ENCODE results near the gene FOXP3. TPM values are rescaled to one million over a fixed set of nuclear protein-coding genes. Genes with fewer than 3 reads are reported as not detected.

FOXP3 gene
- total RNA-seq, 1 experiment from 2014 or later = 0.42 TPM

- Mint-ChIP-seq H3K27ac (peak overlapping the region; percentile 96), H3K9me3 (no peaks in the 10 kb centered on the region), H3K27me3 (ENCODE audit: low read depth) (no peaks in the 10 kb centered on the region), H3K4me1 (peaks cover 22% of the 10 kb centered on the region), H3K4me3 (peak overlapping the region; percentile 95), H3K36me3 (peaks cover 8% of the 10 kb centered on the region; the same call in 1 of the 2 replicates)
- DNase-seq (ENCODE audit: low spot score) (no peak), ATAC-seq (no peak)
- ChIA-PET POLR2A (interaction anchor here (0.6 to 1.4 kb wide), 5 partner anchors 38 to 592 kb away, joined by 3 to 5 read pairs (median 4); no protein-coding TSS in a partner anchor), CTCF (interaction anchor here (0.6 to 1.3 kb wide), 10 partner anchors 13 to 127 kb away, joined by 3 to 13 read pairs (median 4); no protein-coding TSS in a partner anchor)
- TF ChIP-seq ARID4B (CRISPR knock-in tag; IDR thresholded peaks at IDR 0.05; ENCODE audit: borderline replicate concordance) (no peak), PREB (CRISPR knock-in tag; IDR thresholded peaks at IDR 0.05; ENCODE audit: borderline replicate concordance) (no peak)
Observed at GRCh38 chrX:49268702-49269009, 4.1 kb upstream of the FOXP3 start.

GRCh38 chrX:49266523-49267445 lies 2.3 kb upstream of the FOXP3 start:
- no peak overlapping the region for H3K27ac Mint-ChIP-seq
- POLR2A ChIA-PET = no interaction called here
- H3K4me3 Mint-ChIP-seq = peak overlapping the region; percentile 95; the same call in 1 of the 2 replicates
- 0 out of 2 replicates have a peak, but pooled peaks cover 5% of the 10 kb centered on the region for H3K36me3 Mint-ChIP-seq
- H3K9me3 Mint-ChIP-seq = no peaks in the 10 kb centered on the region
- peaks cover 2% of the 10 kb centered on the region; the same call in 1 of the 2 replicates for H3K27me3 Mint-ChIP-seq (ENCODE audit: low read depth)
- no peak for ATAC-seq
- H3K4me1 Mint-ChIP-seq = peaks cover 18% of the 10 kb centered on the region
- CTCF ChIA-PET = no interaction called here
- no peak for DNase-seq (ENCODE audit: low spot score)
- TF ChIP-seq SMAD3 (CRISPR knock-in tag; IDR thresholded peaks at IDR 0.05; ENCODE audit: borderline replicate concordance) = no peak
- no peak for TF ChIP-seq ATF2 (CRISPR knock-in tag; IDR thresholded peaks at IDR 0.05; ENCODE audit: borderline replicate concordance, low read depth)
- TF ChIP-seq E2F5 (CRISPR knock-in tag; IDR thresholded peaks at IDR 0.05) = no peak
- no peak for TF ChIP-seq PREB (CRISPR knock-in tag; IDR thresholded peaks at IDR 0.05; ENCODE audit: borderline replicate concordance)
- no peak for TF ChIP-seq CREM (CRISPR knock-in tag; IDR thresholded peaks at IDR 0.05)
- no peak for TF ChIP-seq ZSCAN18 (CRISPR knock-in tag; IDR thresholded peaks at IDR 0.05)
- TF ChIP-seq FOXJ3 (CRISPR knock-in tag; IDR thresholded peaks at IDR 0.05; ENCODE audit: borderline replicate concordance) = no peak
- TF ChIP-seq ZNF425 (CRISPR knock-in tag; conservative IDR thresholded peaks at IDR 0.05) = no peak
- no peak for TF ChIP-seq NR2C2 (CRISPR knock-in tag; IDR thresholded peaks at IDR 0.05)
- TF ChIP-seq FOXP1 (CRISPR knock-in tag; IDR thresholded peaks at IDR 0.05; ENCODE audit: borderline replicate concordance) = no peak
- no peak for TF ChIP-seq NR3C1 (CRISPR knock-in tag; conservative IDR thresholded peaks at IDR 0.05; ENCODE audit: low read depth)
- no peak for TF ChIP-seq TEAD4 (CRISPR knock-in tag; IDR thresholded peaks at IDR 0.05)
- no peak for TF ChIP-seq MLX (CRISPR knock-in tag; IDR thresholded peaks at IDR 0.05)
- TF ChIP-seq CBFB (CRISPR knock-in tag; IDR thresholded peaks at IDR 0.05; ENCODE audit: low read depth) = no peak
- no peak for TF ChIP-seq IRF1 (CRISPR knock-in tag; IDR thresholded peaks at IDR 0.05)
- TF ChIP-seq MXD4 (CRISPR knock-in tag; IDR thresholded peaks at IDR 0.05; ENCODE audit: borderline replicate concordance) = no peak

Data from WTC11 (cell line).